ENCODE results near the gene MAP7D3. TPM values are rescaled to one million over a fixed set of nuclear protein-coding genes. Genes with fewer than 3 reads are reported as not detected.
A peak's percentile ranks its signal among the peaks of the same experiment; 100 is the strongest.

The MAP7D3 gene
- total RNA-seq, 1 donor: 19.9 TPM

- H3K4me3 ChIP-seq (ENCODE audit: low read depth, low read length): no peak overlapping the region
- TF ChIP-seq, protein P1, sequence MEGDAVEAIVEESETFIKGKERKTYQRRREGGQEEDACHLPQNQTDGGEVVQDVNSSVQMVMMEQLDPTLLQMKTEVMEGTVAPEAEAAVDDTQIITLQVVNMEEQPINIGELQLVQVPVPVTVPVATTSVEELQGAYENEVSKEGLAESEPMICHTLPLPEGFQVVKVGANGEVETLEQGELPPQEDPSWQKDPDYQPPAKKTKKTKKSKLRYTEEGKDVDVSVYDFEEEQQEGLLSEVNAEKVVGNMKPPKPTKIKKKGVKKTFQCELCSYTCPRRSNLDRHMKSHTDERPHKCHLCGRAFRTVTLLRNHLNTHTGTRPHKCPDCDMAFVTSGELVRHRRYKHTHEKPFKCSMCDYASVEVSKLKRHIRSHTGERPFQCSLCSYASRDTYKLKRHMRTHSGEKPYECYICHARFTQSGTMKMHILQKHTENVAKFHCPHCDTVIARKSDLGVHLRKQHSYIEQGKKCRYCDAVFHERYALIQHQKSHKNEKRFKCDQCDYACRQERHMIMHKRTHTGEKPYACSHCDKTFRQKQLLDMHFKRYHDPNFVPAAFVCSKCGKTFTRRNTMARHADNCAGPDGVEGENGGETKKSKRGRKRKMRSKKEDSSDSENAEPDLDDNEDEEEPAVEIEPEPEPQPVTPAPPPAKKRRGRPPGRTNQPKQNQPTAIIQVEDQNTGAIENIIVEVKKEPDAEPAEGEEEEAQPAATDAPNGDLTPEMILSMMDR (IDR thresholded peaks at IDR 0.05; ENCODE audit: insufficient read depth, low read depth, low read length): no peak
- DNase-seq (ENCODE audit: low read depth): peak; percentile 84
These were observed 48.3 kb downstream of the MAP7D3 start for GRCh38 chrX:136202889-136203288.

- DNase-seq (ENCODE audit: low read depth): no peak
- H3K4me3 ChIP-seq (ENCODE audit: low read depth, low read length): no peak overlapping the region
- TF ChIP-seq, protein P1 (IDR thresholded peaks at IDR 0.05; ENCODE audit: insufficient read depth, low read depth, low read length): no peak
These were observed 49.6 kb downstream of the MAP7D3 start for GRCh38 chrX:136201601-136202000.

DNA sequence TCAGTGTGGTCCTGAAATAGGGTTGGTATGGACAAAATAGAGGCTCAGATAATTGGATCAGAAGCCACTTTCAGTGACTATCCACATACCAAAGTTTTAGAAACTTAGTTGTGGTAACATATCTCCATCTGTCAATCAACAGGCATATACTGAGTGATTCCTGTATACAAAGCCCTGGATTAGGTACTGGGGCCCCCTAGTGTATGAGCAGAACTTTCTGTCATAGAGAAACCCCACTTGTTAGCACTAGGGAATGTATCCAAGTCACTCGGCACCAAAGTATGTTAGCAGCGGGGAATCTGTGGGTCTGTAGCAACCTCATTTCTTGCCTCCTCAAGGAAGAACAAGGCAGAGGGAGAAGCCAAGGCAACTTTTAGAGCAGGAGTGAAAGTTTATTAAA is 50.7 kb downstream of the MAP7D3 start:
- H3K4me3 ChIP-seq (ENCODE audit: low read depth, low read length): no peak overlapping the region
- DNase-seq (ENCODE audit: low read depth): peak; percentile 44
- TF ChIP-seq, protein P1 (IDR thresholded peaks at IDR 0.05; ENCODE audit: insufficient read depth, low read depth, low read length): peak; percentile 50

GRCh38 chrX:136199365-136199764 is 51.8 kb downstream of the MAP7D3 start:
- TF ChIP-seq, protein P1 (IDR thresholded peaks at IDR 0.05; ENCODE audit: insufficient read depth, low read depth, low read length): no peak
- H3K4me3 ChIP-seq (ENCODE audit: low read depth, low read length): no peak overlapping the region
- DNase-seq (ENCODE audit: low read depth): peak; percentile 35

DNA sequence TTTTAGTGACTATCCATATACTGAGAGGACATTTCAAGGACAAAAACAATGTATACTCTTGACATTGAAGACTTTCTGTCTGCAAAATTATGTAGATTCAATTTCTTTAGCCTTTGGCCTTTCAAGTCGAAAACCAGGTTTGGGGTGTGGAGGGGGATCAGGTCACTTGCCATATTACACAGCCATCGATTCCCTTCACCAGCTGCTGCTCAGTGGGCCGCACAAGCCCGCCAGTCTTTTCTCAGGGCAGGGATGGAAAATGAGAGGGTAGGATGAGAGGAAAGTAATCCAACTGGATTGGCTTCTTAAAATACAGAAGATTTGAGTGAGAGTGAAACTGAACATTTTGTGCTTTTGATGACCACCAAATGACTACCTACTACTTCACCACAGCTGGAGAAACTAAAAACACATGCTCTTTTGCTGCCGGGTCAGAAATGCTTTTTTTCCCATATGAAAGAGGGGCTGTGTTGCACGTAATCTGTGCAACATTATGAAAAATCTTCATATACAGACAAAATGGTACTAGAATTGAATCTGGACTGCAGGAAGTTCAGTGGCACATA is 52.4 kb downstream of the MAP7D3 start:
- no peak overlapping the region for H3K4me3 ChIP-seq (ENCODE audit: low read depth, low read length)
- DNase-seq (ENCODE audit: low read depth): no peak
- TF ChIP-seq, protein P1 (IDR thresholded peaks at IDR 0.05; ENCODE audit: insufficient read depth, low read depth, low read length): no peak

DNA sequence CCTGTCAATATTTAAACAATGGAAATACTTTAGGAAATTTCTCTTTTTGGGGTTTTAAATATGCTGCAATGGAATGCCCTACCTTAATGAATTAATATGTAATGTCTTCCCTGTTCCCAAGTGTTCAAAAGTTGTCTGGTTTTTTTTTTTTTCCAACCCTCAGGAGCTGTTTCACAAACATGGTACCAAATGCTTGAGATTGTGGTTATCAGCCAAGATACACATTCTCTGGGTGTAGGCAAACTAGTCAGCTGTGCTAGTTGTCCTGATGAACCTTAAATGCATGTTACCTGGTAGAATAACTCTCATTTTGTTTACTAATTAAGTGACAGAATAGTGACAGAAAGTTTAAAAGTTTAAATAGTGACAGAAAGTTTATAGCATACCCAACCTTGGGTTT is 53.2 kb downstream of the MAP7D3 start:
- no peak overlapping the region for H3K4me3 ChIP-seq (ENCODE audit: low read depth, low read length)
- DNase-seq (ENCODE audit: low read depth): no peak
- TF ChIP-seq, protein P1 (IDR thresholded peaks at IDR 0.05; ENCODE audit: insufficient read depth, low read depth, low read length): no peak

DNA sequence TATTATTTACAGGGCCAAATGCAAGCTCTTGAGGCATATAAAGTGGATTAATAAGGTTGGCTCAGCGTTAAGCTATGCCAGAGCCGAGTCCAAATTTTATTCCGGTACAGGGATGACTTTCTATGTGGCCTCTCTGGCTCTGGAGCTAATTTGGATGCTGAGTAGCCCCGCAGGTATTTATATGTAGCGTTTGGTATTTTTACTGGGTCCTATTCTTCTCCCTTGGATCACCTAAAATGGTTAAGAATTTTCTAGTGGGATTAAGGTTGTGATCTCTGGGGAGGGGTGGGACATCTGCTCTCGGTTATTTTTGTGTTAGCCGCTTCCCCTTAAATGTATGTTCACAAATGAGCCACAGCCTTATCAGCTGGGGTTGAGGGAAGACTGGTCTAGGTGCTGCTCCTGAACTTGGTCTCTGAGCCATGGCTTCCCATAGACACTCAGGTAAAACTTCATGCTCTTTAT is 54.5 kb downstream of the MAP7D3 start:
- H3K4me3 ChIP-seq (ENCODE audit: low read depth, low read length): no peak overlapping the region
- TF ChIP-seq, protein P1 (IDR thresholded peaks at IDR 0.05; ENCODE audit: insufficient read depth, low read depth, low read length): no peak

More for the DNA sequence above, 54.5 kb downstream of the MAP7D3 start:
- peak; percentile 56 for DNase-seq (ENCODE audit: low read depth)
